HL-60/S4 (cell line): ENCODE measurements around the gene CD44.

Experiments used
- in situ Hi-C: fragments of 300-500 bp; cut with MboI; formaldehyde crosslinking; loops from 2 replicates; pipeline ENCODE4 v1.14.3; 2022; ENCODE audit warnings: low sequenced_read_pairs

Gene CD44

GRCh38 chr11:35155677-35156076 is 16.7 kb downstream of the CD44 start:
- in situ Hi-C loops, result no loop called here

- in situ Hi-C loops, result no loop called here
Measured at GRCh38 chr11:35157814-35158700, 19.1 kb downstream of the CD44 start.

- in situ Hi-C loops, result no loop called here
Measured at GRCh38 chr11:35158701-35159510, 19.9 kb downstream of the CD44 start.

GRCh38 chr11:35160246-35160824 is 21.4 kb downstream of the CD44 start:
- in situ Hi-C loops, result no loop called here

- in situ Hi-C loops, result no loop called here
Measured at GRCh38 chr11:35160902-35161597, 22.1 kb downstream of the CD44 start.

- in situ Hi-C loops, result no loop called here
Measured at GRCh38 chr11:35162745-35163144, 23.8 kb downstream of the CD44 start.

- in situ Hi-C loops, result no loop called here
Measured at GRCh38 chr11:35163209-35163608, 24.2 kb downstream of the CD44 start.

GRCh38 chr11:35163702-35164496 is 24.9 kb downstream of the CD44 start:
- in situ Hi-C loops, result no loop called here

- in situ Hi-C loops, result no loop called here
Measured at GRCh38 chr11:35165030-35165422, 26.1 kb downstream of the CD44 start.

GRCh38 chr11:35165423-35166368 is 26.7 kb downstream of the CD44 start:
- in situ Hi-C loops, result no loop called here

- in situ Hi-C loops, result no loop called here
Measured at GRCh38 chr11:35166369-35167360, 27.7 kb downstream of the CD44 start.

GRCh38 chr11:35167426-35167954 is 28.5 kb downstream of the CD44 start:
- in situ Hi-C loops, result no loop called here

- in situ Hi-C loops, result no loop called here
Measured at GRCh38 chr11:35168671-35169070, 29.7 kb downstream of the CD44 start.

- in situ Hi-C loops, result no loop called here
Measured at GRCh38 chr11:35169112-35169511, 30.1 kb downstream of the CD44 start.

GRCh38 chr11:35169754-35170153 is 30.8 kb downstream of the CD44 start:
- in situ Hi-C loops, result no loop called here

GRCh38 chr11:35170503-35170902 is 31.5 kb downstream of the CD44 start:
- in situ Hi-C loops, result no loop called here

- in situ Hi-C loops, result no loop called here
Measured at GRCh38 chr11:35171226-35171625, 32.3 kb downstream of the CD44 start.
